Heart left ventricle (tissue), 16 donors: ENCODE results near the gene MYO5B. TPM values are rescaled to one million over a fixed set of nuclear protein-coding genes. Genes with fewer than 3 reads are reported as not detected.

Experiments used
- ATAC-seq, 4 donors: fragments of 200-7000 bp; cut with Tn5 transposase; one replicate each; pipeline ENCODE4 v1.9.1; 2020 to 2022; ENCODE audit warnings: moderate library complexity in 4 of 4, mild to moderate bottlenecking in 3 of 4, moderate number of reproducible peaks in 1 of 4
- DNase-seq, 5 donors: peaks; one replicate each; pipeline ENCODE4 v3.0.0-alpha.2; 2020
- H3K27ac ChIP-seq, 12 donors: fragments of 200-600 bp; sonication (generic) in 4 of 12; one replicate each; pipeline versions ENCODE4 v1.5.0 to v1.8.0; 2016 to 2022; ENCODE audit warnings: mild to moderate bottlenecking in 2 of 12
- H3K27me3 ChIP-seq, 9 donors: fragments of 200-600 bp; sonication (generic) in 2 of 9; one replicate each; pipeline versions ENCODE4 v1.5.1 to v1.8.0; 2016 to 2022; ENCODE audit warnings: mild to moderate bottlenecking in 3 of 9
- H3K36me3 ChIP-seq, 9 donors: fragments of 200-600 bp; sonication (generic) in 2 of 9; one replicate each; pipeline versions ENCODE4 v1.5.0 to v1.8.0; 2018 to 2022; ENCODE audit warnings: mild to moderate bottlenecking in 2 of 9
- H3K4me1 ChIP-seq, 12 donors: fragments of 200-600 bp; sonication (generic) in 4 of 12; one replicate each; pipeline versions ENCODE4 v1.5.0 to v1.8.0; 2016 to 2022; ENCODE audit warnings: mild to moderate bottlenecking in 3 of 12
- H3K4me3 ChIP-seq, 12 donors: fragments of 200-600 bp; sonication (generic) in 4 of 12; one replicate each; pipeline versions ENCODE4 v1.5.0 to v1.8.0; 2017 to 2022; ENCODE audit warnings: mild to moderate bottlenecking in 9 of 12, moderate library complexity in 4 of 12
- H3K9me3 ChIP-seq, 12 donors: fragments of 200-600 bp; sonication (generic) in 4 of 12; one replicate each; pipeline versions ENCODE4 v1.5.0 to v1.8.0; 2016 to 2022; ENCODE audit warnings: mild to moderate bottlenecking in 1 of 12
- CTCF ChIP-seq, 12 donors: fragments of 200-600 bp; sonication (generic) in 4 of 12; IDR thresholded peaks; one replicate each; pipeline versions ENCODE4 v1.5.0 to v1.8.0; 2018 to 2022; ENCODE audit warnings: antibody characterized with exemption in 12 of 12, mild to moderate bottlenecking in 5 of 12
- POLR2A ChIP-seq, 2 donors: fragments of 450-650 bp; IDR thresholded peaks; one replicate each; pipeline ENCODE4 v1.6.1; 2017; ENCODE audit warnings: antibody characterized with exemption in 2 of 2, mild to moderate bottlenecking in 2 of 2, moderate library complexity in 2 of 2
- WGBS, 4 donors: extraction: QIAGEN DNeasy Blood & Tissue Kit in 2 of 4; methylation state at CpG; one replicate each; pipeline versions ENCODE4 v1.1.5 to v1.1.7; 2013 to 2018; 5-methylcytosine and 5-hydroxymethylcytosine counted together
- intact Hi-C, 10 donors: fragments of 100-400 bp; cut with DNase I; formaldehyde crosslinking; loops; one replicate each; pipeline versions ENCODE4 v1.11.1 to v1.14.2; 2022
- polyA plus RNA-seq, 2 donors: library from polyadenylated mRNA; stranded (reverse); fragments of 200-250 nt; gene quantifications; one replicate each; pipeline ENCODE4 v1.2.3, GENCODE V29; 2013
- total RNA-seq, 9 donors: library from RNA; depleted of rRNA in 2 of 9; stranded (reverse); fragments of >200 nt in 2 of 9; fragmentation: NEBNext Ultra II Directional in 3 of 9; extraction: Animal tissue kit (Norgen Biotek cat#: 25700) in 3 of 9; gene quantifications; one replicate each; pipeline versions ENCODE4 v1.1.0 to v1.2.4, GENCODE V29; 2016 to 2023
- donor health status: ischemic (EF 13 %, LVEDD 7.1; RV severe dilation, severe dysfunction).
- donor health status: healthy with polysubstance abuse.
- donor health status: DM: no; HTN: yes; CAD: no.
- donor health status: DM: no; HTN: no; CAD: no.
- donor health status: ischemic (EF 25% LVEDD 6.9; RV normal size, moderate dysfunction).
- donor health status: ischemic (EF 25% LVEDD 5.7; RV mildly dilated, moderate dysfunction).
- donor health status: healthy.
- donor health status: DM: yes; HTN: yes; CAD: no.
- donor health status: ischemic (EF 35%, LVEDD 5.7; RV mildly dilated, moderate dysfunction).
- donor health status: nonischemic (EF 11% LVEDD 7.7; RV severe dilation, severe dysfunction).
- donor health status: DM: yes; HTN: yes; CAD: no.
- donor health status: PGD.
- donor health status: ischemic (EF 29% LVEDD 5.4; RV normal size, mild dysfunction).
- donor health status: nonischemic (EF 23%, LVEDD 6.1; RV moderate dilation, normal function).

Gene MYO5B
- total and polyA plus RNA-seq, 11 donors, result 0.51 to 5.9 (median 1.4) TPM

DNA sequence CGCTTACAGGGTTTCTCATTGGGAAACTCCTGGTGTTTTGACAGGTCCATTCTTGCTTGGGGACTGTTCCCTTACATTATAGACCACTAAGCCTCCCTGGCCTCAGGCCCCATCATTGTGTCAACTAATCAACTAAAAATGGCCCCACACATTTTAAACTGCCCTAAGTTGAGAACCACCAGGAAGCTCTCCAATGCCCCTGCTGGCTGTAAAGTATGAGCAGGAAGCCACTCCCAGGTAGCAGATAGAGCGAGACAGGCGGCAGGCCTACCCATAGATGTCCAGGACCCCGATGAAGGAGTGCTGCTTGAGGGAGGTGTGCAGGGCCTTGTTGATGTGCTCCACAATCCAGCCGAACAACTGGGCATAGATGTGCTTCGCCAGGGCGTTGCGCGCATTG lies 220.9 kb downstream of the MYO5B start:
- no peaks in the 10 kb centered on the region for H3K9me3 ChIP-seq
- H3K36me3 ChIP-seq, result no peaks in the 10 kb centered on the region
- peaks cover 0 to 5% (median 0%) of the 10 kb centered on the region in 12 donors for H3K4me1 ChIP-seq
- H3K4me3 ChIP-seq, result no peak overlapping the region
- no peaks in the 10 kb centered on the region for H3K27me3 ChIP-seq
- ATAC-seq (no peak), DNase-seq (no peak)
- TF ChIP-seq POLR2A (IDR thresholded peaks at IDR 0.05), result no peak
- TF ChIP-seq CTCF (IDR thresholded peaks at IDR 0.05), result no peak
- H3K27ac ChIP-seq, result no peak overlapping the region
- 81 to 93% (median 92%) methylated on average over 9 of the region's 9 CpGs for WGBS, 4 donors
- intact Hi-C loops, result no loop called here

- 47 to 59% (median 51%) methylated on average over 3 of the region's 3 CpGs for WGBS, 4 donors
Observed at GRCh38 chr18:49973592-49973991, 221.4 kb downstream of the MYO5B start.

GRCh38 chr18:49972535-49972934 lies 222.4 kb downstream of the MYO5B start:
- ATAC-seq, result no peak
- Histone ChIP-seq H3K4me3 (no peak overlapping the region), H3K9me3 (no peaks in the 10 kb centered on the region), H3K36me3 (no peaks in the 10 kb centered on the region), H3K27ac (no peak overlapping the region), H3K4me1 (peaks cover 0 to 5% (median 0%) of the 10 kb centered on the region in 12 donors), H3K27me3 (no peaks in the 10 kb centered on the region)
- 70 to 84% (median 77%) methylated on average over 3 of the region's 3 CpGs for WGBS, 4 donors
- intact Hi-C loops, result no loop called here
- DNase-seq, result no peak
- TF ChIP-seq CTCF (IDR thresholded peaks at IDR 0.05) (no peak), POLR2A (IDR thresholded peaks at IDR 0.05) (no peak)

More at GRCh38 chr18:49973592-49973991, 221.4 kb downstream of the MYO5B start:
- intact Hi-C loops, result no loop called here
- Histone ChIP-seq H3K9me3 (no peaks in the 10 kb centered on the region), H3K4me3 (no peak overlapping the region), H3K36me3 (no peaks in the 10 kb centered on the region), H3K27ac (no peak overlapping the region), H3K27me3 (no peaks in the 10 kb centered on the region), H3K4me1 (peaks cover 0 to 5% (median 0%) of the 10 kb centered on the region in 12 donors)
- peak; percentile 55 to 74 (median 64) for ATAC-seq
- TF ChIP-seq POLR2A (IDR thresholded peaks at IDR 0.05) (no peak), CTCF (IDR thresholded peaks at IDR 0.05) (no peak)
- no peak for DNase-seq

DNA sequence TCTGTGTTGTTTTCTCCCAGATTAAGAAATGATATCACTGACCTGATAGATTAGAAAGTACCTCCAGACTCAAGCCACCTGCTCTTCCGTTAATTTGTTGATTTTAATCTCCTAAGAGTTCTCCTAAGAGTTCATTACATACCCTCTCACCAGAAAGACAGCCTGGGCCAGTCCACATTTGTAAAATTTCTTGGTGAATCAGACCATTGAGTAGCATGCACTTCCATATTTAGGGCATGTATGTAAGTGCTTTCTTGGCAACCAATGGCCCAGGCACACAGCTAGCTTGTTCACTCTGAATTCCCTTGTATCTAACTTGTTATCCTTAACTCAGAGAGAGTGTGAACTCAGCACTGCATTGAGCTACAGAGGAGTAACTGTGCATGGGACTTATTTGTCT lies 223.5 kb downstream of the MYO5B start:
- H3K4me1 ChIP-seq, result peaks cover 0 to 5% (median 0%) of the 10 kb centered on the region in 12 donors
- TF ChIP-seq POLR2A (IDR thresholded peaks at IDR 0.05) (no peak), CTCF (IDR thresholded peaks at IDR 0.05) (no peak)
- DNase-seq, result no peak
- no peak overlapping the region for H3K4me3 ChIP-seq
- no peak overlapping the region for H3K27ac ChIP-seq
- 44 to 61% (median 51%) methylated on average over 1 of the region's 1 CpG for WGBS, 4 donors
- H3K36me3 ChIP-seq, result no peaks in the 10 kb centered on the region
- ATAC-seq, result no peak
- no peaks in the 10 kb centered on the region for H3K27me3 ChIP-seq
- no peaks in the 10 kb centered on the region for H3K9me3 ChIP-seq
- intact Hi-C loops, result no loop called here
